ENCODE results near the gene CASKIN2.

GRCh38 chr17:75521290-75521689, 6.0 kb upstream of the CASKIN2 start:
- TF ChIP-seq CTCF (IDR thresholded peaks at IDR 0.05) (no peak), POLR2AphosphoS5 (IDR thresholded peaks at IDR 0.05; ENCODE audit: low read depth, low read length) (no peak), SIN3A (IDR thresholded peaks at IDR 0.05; ENCODE audit: borderline replicate concordance, insufficient read depth, low read depth, low read length) (no peak), REST (IDR thresholded peaks at IDR 0.05; ENCODE audit: insufficient read depth in 1 of 2, low read depth in 2 of 2, low read length in 1 of 2) (no peak), TCF7L2 (IDR thresholded peaks at IDR 0.05; ENCODE audit: low read depth, low read length) (no peak)

All from Panc1 (cell line).